Fibroblast of skin of abdomen (primary cell): ENCODE results near the gene MYRIP. TPM values are rescaled to one million over a fixed set of nuclear protein-coding genes. Genes with fewer than 3 reads are reported as not detected.
A peak's percentile ranks its signal among the peaks of the same experiment; 100 is the strongest.
"Not testable (repeated sequence)": the region's sequence is repeated elsewhere in the genome, so short reads cannot be mapped to it uniquely, and the experiment has no call there.

Source experiments
- DNase-seq: peaks from one replicate; pipeline ENCODE4 v3.0.0-alpha.2; 2013
- polyA plus RNA-seq, 2 experiments: library from polyadenylated mRNA; unstranded; fragments of 120-200 nt; gene quantifications; one replicate each; pipeline ENCODE4 v1.2.1, GENCODE V29; 2013; ENCODE audit not compliant: insufficient read length in 2 of 2

The MYRIP gene
- polyA plus RNA-seq (2013, experiment 1 of 2; ENCODE audit: insufficient read length) = 0.04 TPM
- polyA plus RNA-seq (2013, experiment 2 of 2; ENCODE audit: insufficient read length) = 0.06 TPM

- DNase-seq = peak; percentile 11
Observed at GRCh38 chr3:39809181-39809994, at the start of gene MYRIP. Gene MYRIP (plus strand): TSS chr3:39809609. CDS start chr3:39900817, 91,208 bp downstream.

- no peak for DNase-seq
Observed at GRCh38 chr3:39760325-39760724, 49.1 kb upstream of the MYRIP start.

- DNase-seq = no peak
Observed at GRCh38 chr3:39762537-39763070, 46.8 kb upstream of the MYRIP start.

GRCh38 chr3:39763390-39763789 lies 46.0 kb upstream of the MYRIP start:
- DNase-seq = no peak

GRCh38 chr3:39765575-39765974 lies 43.8 kb upstream of the MYRIP start:
- no peak for DNase-seq

GRCh38 chr3:39766433-39766832 lies 43.0 kb upstream of the MYRIP start:
- no peak for DNase-seq

GRCh38 chr3:39766909-39767308 lies 42.5 kb upstream of the MYRIP start:
- DNase-seq = not testable (repeated sequence)

GRCh38 chr3:39778168-39778567 lies 31.2 kb upstream of the MYRIP start:
- DNase-seq = not testable (repeated sequence)

- DNase-seq = no peak
Observed at GRCh38 chr3:39779511-39780230, 29.7 kb upstream of the MYRIP start.

GRCh38 chr3:39780352-39780751 lies 29.1 kb upstream of the MYRIP start:
- no peak for DNase-seq

- DNase-seq = no peak
Observed at GRCh38 chr3:39781025-39781424, 28.4 kb upstream of the MYRIP start.

GRCh38 chr3:39781632-39782031 lies 27.8 kb upstream of the MYRIP start:
- no peak for DNase-seq

- DNase-seq = no peak
Observed at GRCh38 chr3:39783680-39784079, 25.7 kb upstream of the MYRIP start.

- DNase-seq = no peak
Observed at GRCh38 chr3:39784922-39785321, 24.5 kb upstream of the MYRIP start.

- DNase-seq = no peak
Observed at GRCh38 chr3:39788128-39788883, 21.1 kb upstream of the MYRIP start.

- no peak for DNase-seq
Observed at GRCh38 chr3:39791603-39792002, 17.8 kb upstream of the MYRIP start.

- no peak for DNase-seq
Observed at GRCh38 chr3:39794880-39795279, 14.5 kb upstream of the MYRIP start.

GRCh38 chr3:39801216-39801615 lies 8.2 kb upstream of the MYRIP start:
- DNase-seq = no peak

- not testable (repeated sequence) for DNase-seq
Observed at GRCh38 chr3:39802486-39802885, 6.9 kb upstream of the MYRIP start.

- DNase-seq = no peak
Observed at GRCh38 chr3:39803956-39804355, 5.5 kb upstream of the MYRIP start.

- no peak for DNase-seq
Observed at GRCh38 chr3:39804951-39805350, 4.5 kb upstream of the MYRIP start.

GRCh38 chr3:39805650-39806049 lies 3.8 kb upstream of the MYRIP start:
- no peak for DNase-seq

GRCh38 chr3:39806820-39807219 lies 2.6 kb upstream of the MYRIP start:
- no peak for DNase-seq
